Heart right ventricle (tissue), 16 donors: Measurements from ENCODE around the gene MATN3. TPM values are rescaled to one million over a fixed set of nuclear protein-coding genes. Genes with fewer than 3 reads are reported as not detected.

ENCODE experiments used
- ATAC-seq, 8 donors: fragments of 200-7000 bp; cut with Tn5 transposase; one replicate each; pipeline ENCODE4 v1.9.1; 2020; ENCODE audit warnings: mild to moderate bottlenecking in 8 of 8, moderate library complexity in 8 of 8, moderate number of reproducible peaks in 1 of 8
- DNase-seq, 2 donors: peaks; one replicate each; pipeline ENCODE4 v3.0.0-alpha.2; 2020
- H3K27ac ChIP-seq, 10 donors: fragments of 200-600 bp; sonication (generic) in 2 of 10; one replicate each; pipeline versions ENCODE4 v1.5.0 to v1.8.0; 2020 to 2022; ENCODE audit warnings: mild to moderate bottlenecking in 3 of 10
- H3K27me3 ChIP-seq, 7 donors: fragments of 200-600 bp; one replicate each; pipeline ENCODE4 v1.8.0; 2021 to 2022; ENCODE audit warnings: mild to moderate bottlenecking in 2 of 7
- H3K36me3 ChIP-seq, 9 donors: fragments of 200-600 bp; sonication (generic) in 1 of 9; one replicate each; pipeline versions ENCODE4 v1.5.0 to v1.8.0; 2020 to 2022; ENCODE audit warnings: mild to moderate bottlenecking in 2 of 9
- H3K4me1 ChIP-seq, 9 donors: fragments of 200-600 bp; sonication (generic) in 1 of 9; one replicate each; pipeline versions ENCODE4 v1.5.0 to v1.8.0; 2020 to 2022; ENCODE audit warnings: mild to moderate bottlenecking in 4 of 9
- H3K4me3 ChIP-seq, 10 donors: fragments of 200-600 bp; sonication (generic) in 2 of 10; one replicate each; pipeline versions ENCODE4 v1.5.0 to v1.8.0; 2020 to 2022; ENCODE audit warnings: mild to moderate bottlenecking in 7 of 10, moderate library complexity in 2 of 10
- H3K9me3 ChIP-seq, 11 donors: fragments of 200-600 bp in 10 of 11; sonication (generic) in 2 of 11; one replicate each; pipeline versions ENCODE4 v1.5.0 to v1.8.0; 2013 to 2022; ENCODE audit warnings: mild to moderate bottlenecking in 2 of 11, control low read depth in 1 of 11, moderate library complexity in 1 of 11
- CTCF ChIP-seq, 9 donors: fragments of 200-600 bp; sonication (generic) in 2 of 9; IDR thresholded peaks; one replicate each; pipeline versions ENCODE4 v1.5.0 to v1.8.0; 2021 to 2022; ENCODE audit warnings: antibody characterized with exemption in 9 of 9, mild to moderate bottlenecking in 5 of 9, moderate library complexity in 1 of 9
- WGBS, 2 donors: extraction: QIAGEN DNeasy Blood & Tissue Kit; methylation state at CpG; one replicate each; pipeline ENCODE4 v1.1.7; 2013; ENCODE audit warnings: inconsistent platforms in 1 of 2; 5-methylcytosine and 5-hydroxymethylcytosine counted together
- intact Hi-C, 10 donors: fragments of 100-400 bp; cut with DNase I; formaldehyde crosslinking; loops; one replicate each; pipeline versions ENCODE4 v1.11.1 to v1.14.2; 2022
- polyA plus RNA-seq, 2 donors: library from polyadenylated mRNA; stranded (reverse); fragments of 200-250 nt; gene quantifications; one replicate each; pipeline ENCODE4 v1.2.3, GENCODE V29; 2013
- total RNA-seq, 10 donors: library from RNA; stranded (reverse); fragmentation: NEBNext Ultra II Directional in 3 of 10; extraction: Animal tissue kit (Norgen Biotek cat#: 25700) in 3 of 10; gene quantifications; one replicate each; pipeline versions ENCODE4 v1.2.1 to v1.2.4, GENCODE V29; 2021 to 2023
- donor health status: Arrhythmogenic right ventricular cardiomyopathy.
- donor health status: ischemic (EF 13 %, LVEDD 7.1; RV severe dilation, severe dysfunction).
- donor health status: healthy with polysubstance abuse.
- donor health status: DM: no; HTN: yes; CAD: no.
- donor health status: DM: no; HTN: no; CAD: no.
- donor health status: ischemic (EF 25% LVEDD 6.9; RV normal size, moderate dysfunction).
- donor health status: ischemic (EF 25% LVEDD 5.7; RV mildly dilated, moderate dysfunction).
- donor health status: healthy.
- donor health status: DM: yes; HTN: yes; CAD: no.
- donor health status: Ischemic cardiomyopathy.
- donor health status: ischemic (EF 35%, LVEDD 5.7; RV mildly dilated, moderate dysfunction).
- donor health status: nonischemic (EF 11% LVEDD 7.7; RV severe dilation, severe dysfunction).
- donor health status: DM: yes; HTN: yes; CAD: no.
- donor health status: PGD.
- donor health status: ischemic (EF 29% LVEDD 5.4; RV normal size, mild dysfunction).
- donor health status: nonischemic (EF 23%, LVEDD 6.1; RV moderate dilation, normal function).

Gene MATN3
- total and polyA plus RNA-seq, 12 donors: 0.09 to 0.37 (median 0.30) TPM; not detected in 5

GRCh38 chr2:20057268-20057667 lies 44.8 kb upstream of the MATN3 start:
- intact Hi-C loops: no loop called here
- Histone ChIP-seq H3K4me1 (peaks cover 0 to 22% (median 8%) of the 10 kb centered on the region in 9 donors), H3K9me3 (no peaks in the 10 kb centered on the region), H3K27ac (no peak overlapping the region), H3K36me3 (no peaks in the 10 kb centered on the region), H3K4me3 (no peak overlapping the region), H3K27me3 (peaks cover 0 to 18% (median 0%) of the 10 kb centered on the region in 7 donors)
- no peak for TF ChIP-seq CTCF (IDR thresholded peaks at IDR 0.05)
- DNase-seq (no peak), ATAC-seq (no peak)
- WGBS, 2 donors: 94% methylated on average over 1 of the region's 1 CpG

- 94 to 96% methylated on average over 3 of the region's 3 CpGs for WGBS, 2 donors
- DNase-seq: no peak
- no peak for ATAC-seq
- Histone ChIP-seq H3K27ac (no peak overlapping the region), H3K36me3 (no peaks in the 10 kb centered on the region), H3K4me3 (no peak overlapping the region), H3K9me3 (no peaks in the 10 kb centered on the region), H3K4me1 (peaks cover 0 to 16% (median 11%) of the 10 kb centered on the region in 9 donors), H3K27me3 (peaks cover 0 to 18% (median 0%) of the 10 kb centered on the region in 7 donors)
- intact Hi-C loops: loop anchor here in 3 of 10 donors (5.0 kb wide), 3 partner anchors 37 to 153 kb away; partner anchors contain the start of gene TTC32 (in 1 of the 3)
- no peak for TF ChIP-seq CTCF (IDR thresholded peaks at IDR 0.05)
These were observed 42.5 kb upstream of the MATN3 start for GRCh38 chr2:20054931-20055330.

- H3K4me1 ChIP-seq: peaks cover 0 to 25% (median 17%) of the 10 kb centered on the region in 9 donors
- no peak for TF ChIP-seq CTCF (IDR thresholded peaks at IDR 0.05)
- no peaks in the 10 kb centered on the region for H3K36me3 ChIP-seq
- no peak overlapping the region for H3K27ac ChIP-seq
- DNase-seq (no peak), ATAC-seq (no peak)
- no peak overlapping the region for H3K4me3 ChIP-seq
- WGBS, 2 donors: 93 to 95% methylated on average over 6 of the region's 6 CpGs
- H3K27me3 ChIP-seq: peaks cover 0 to 18% (median 0%) of the 10 kb centered on the region in 7 donors
- intact Hi-C loops: loop anchor here in 3 of 10 donors (5.0 kb wide), 3 partner anchors 37 to 152 kb away; partner anchors contain the start of gene TTC32 (in 1 of the 3)
- H3K9me3 ChIP-seq: no peaks in the 10 kb centered on the region
These were observed 41.7 kb upstream of the MATN3 start for GRCh38 chr2:20054119-20054518.

- no peak for TF ChIP-seq CTCF (IDR thresholded peaks at IDR 0.05)
- 14 to 17% methylated on average over 5 of the region's 5 CpGs for WGBS, 2 donors
- Histone ChIP-seq H3K4me1 (peaks cover 0 to 37% (median 30%) of the 10 kb centered on the region in 9 donors), H3K27me3 (peaks cover 0 to 18% (median 0%) of the 10 kb centered on the region in 7 donors), H3K9me3 (no peaks in the 10 kb centered on the region), H3K4me3 (peak overlapping the region in 9 of 10 donors; percentile 60 to 91 (median 70)), H3K27ac (peak overlapping the region; percentile 87 to 99 (median 98)), H3K36me3 (no peaks in the 10 kb centered on the region)
- ATAC-seq (no peak), DNase-seq (peak; percentile 35 to 61)
- intact Hi-C loops: loop anchor here in 4 of 10 donors (2.0 to 5.0 kb wide), 4 partner anchors 18 to 151 kb away; partner anchors contain the start of gene TTC32 (in 1 of the 4)
These were observed 40.4 kb upstream of the MATN3 start for GRCh38 chr2:20052861-20053281.
